HEK293 (cell line): ENCODE measurements around the gene SNCG.

Source experiments
- CTCF ChIA-PET: fragments of 350-600 bp; formaldehyde crosslinking; extraction: SDS; loops from one replicate; lab custom pipeline; 2021; ENCODE audit warnings: antibody characterized with exemption; lab: Yijun Ruan, JAX
- POLR2A ChIA-PET: fragments of 300-600 bp; formaldehyde crosslinking; extraction: SDS; loops from one replicate; lab custom pipeline; 2020; ENCODE audit warnings: antibody characterized with exemption, inconsistent platforms; lab: Yijun Ruan, JAX
- H3K27ac ChIP-seq: fragments of 200-500 bp; sonication (Bioruptor generic); 2 replicates; pipeline ENCODE4 v1.5.1; 2014; ENCODE audit warnings: low read depth, low read length, control low read depth, inconsistent platforms; ENCODE audit errors: extremely low read depth
- H3K36me3 ChIP-seq, 2 experiments: fragments of 200-500 bp in 1 of 2; sonication (Bioruptor generic) in 1 of 2; 1 replicate in 1 of 2; 2 replicates in 1 of 2; pipeline ENCODE4 v1.5.1; 2014 to 2017; ENCODE audit warnings: inconsistent platforms in 2 of 2, low read length in 2 of 2; ENCODE audit not compliant: control insufficient read depth in 2 of 2, insufficient read depth in 1 of 2
- H3K4me1 ChIP-seq: fragments of 200-500 bp; sonication (Bioruptor generic); 2 replicates; pipeline ENCODE4 v1.5.1; 2014; ENCODE audit warnings: mild to moderate bottlenecking, low read length, inconsistent platforms; ENCODE audit not compliant: control insufficient read depth, insufficient read depth
- H3K4me3 ChIP-seq: 2 replicates; pipeline ENCODE4 v1.5.1; 2011; ENCODE audit warnings: low read depth, mild to moderate bottlenecking, control low read depth, low read length, moderate library complexity
- H3K9me3 ChIP-seq: fragments of 200-500 bp; sonication (Bioruptor generic); 2 replicates; pipeline ENCODE4 v1.5.1; 2014; ENCODE audit warnings: low read depth, low read length, inconsistent platforms; ENCODE audit not compliant: control insufficient read depth, insufficient read depth
- BCL11A ChIP-seq: fragments of 450-650 bp; formaldehyde crosslinking; IDR thresholded peaks from 2 replicates; pipeline ENCODE4 v1.5.1; 2016; ENCODE audit warnings: low read depth, missing biosample characterization, missing genetic modification characterization
- HOXD13 ChIP-seq: sonication (generic); formaldehyde crosslinking; IDR thresholded peaks from 2 replicates; pipeline ENCODE4 v1.8.0; 2022; ENCODE audit warnings: missing genetic modification reagents, borderline replicate concordance
- SCRT1 ChIP-seq: fragments of 450-650 bp; formaldehyde crosslinking; IDR thresholded peaks from 2 replicates; pipeline ENCODE4 v1.5.1; 2016; ENCODE audit warnings: missing biosample characterization, missing genetic modification characterization, borderline replicate concordance
- SCRT2 ChIP-seq: fragments of 450-650 bp; formaldehyde crosslinking; IDR thresholded peaks from 2 replicates; pipeline ENCODE4 v1.5.1; 2016; ENCODE audit warnings: missing biosample characterization, missing genetic modification characterization
- SETDB1 ChIP-seq: IDR thresholded peaks from one replicate; pipeline ENCODE4 v1.6.1; 2017; ENCODE audit warnings: mild to moderate bottlenecking, low read length, moderate library complexity, mixed read lengths; ENCODE audit not compliant: insufficient read length
- YY2 ChIP-seq: fragments of 450-650 bp; formaldehyde crosslinking; IDR thresholded peaks from 2 replicates; pipeline ENCODE4 v1.5.1; 2016; ENCODE audit warnings: missing biosample characterization, missing genetic modification characterization
- ZNF10 ChIP-seq: fragments of 450-650 bp; formaldehyde crosslinking; IDR thresholded peaks from 2 replicates; pipeline ENCODE4 v1.5.1; 2017; ENCODE audit warnings: missing biosample characterization, missing genetic modification characterization
- ZNF174 ChIP-seq: fragments of 450-650 bp; formaldehyde crosslinking; IDR thresholded peaks from 2 replicates; pipeline ENCODE4 v1.5.0; 2017; ENCODE audit warnings: missing biosample characterization, mild to moderate bottlenecking, missing genetic modification characterization
- ZNF214 ChIP-seq: fragments of 450-650 bp; formaldehyde crosslinking; IDR thresholded peaks from 2 replicates; pipeline ENCODE4 v1.5.1; 2017; ENCODE audit warnings: missing biosample characterization, mild to moderate bottlenecking, missing genetic modification characterization, borderline replicate concordance
- ZNF221 ChIP-seq: fragments of 450-650 bp; formaldehyde crosslinking; IDR thresholded peaks from 2 replicates; pipeline ENCODE4 v1.5.1; 2017; ENCODE audit warnings: missing biosample characterization, missing genetic modification characterization, borderline replicate concordance
- ZNF274 ChIP-seq, 2 experiments: fragments of 200-500 bp in 1 of 2; fragments of 450-650 bp in 1 of 2; sonication (Bioruptor generic) in 1 of 2; formaldehyde crosslinking in 1 of 2; IDR thresholded peaks; 2 replicates each; pipeline versions ENCODE4 v1.5.1 to v1.6.1; 2014 to 2016; ENCODE audit warnings: borderline replicate concordance in 1 of 2, inconsistent platforms in 1 of 2, low read length in 1 of 2, missing biosample characterization in 1 of 2, missing genetic modification characterization in 1 of 2
- ZNF366 ChIP-seq: fragments of 450-650 bp; formaldehyde crosslinking; conservative IDR thresholded peaks from 2 replicates; pipeline ENCODE4 v1.5.1; 2016; ENCODE audit warnings: missing biosample characterization, missing genetic modification characterization
- ZNF629 ChIP-seq: fragments of 450-650 bp; formaldehyde crosslinking; IDR thresholded peaks from 2 replicates; pipeline ENCODE4 v1.5.1; 2017; ENCODE audit warnings: missing biosample characterization, missing genetic modification characterization
- ZNF660 ChIP-seq: fragments of 450-650 bp; IDR thresholded peaks from 2 replicates; pipeline ENCODE4 v1.5.1; 2018; ENCODE audit warnings: missing biosample characterization, mild to moderate bottlenecking, missing genetic modification characterization
- ZNF664 ChIP-seq: fragments of 450-650 bp; formaldehyde crosslinking; IDR thresholded peaks from 2 replicates; pipeline ENCODE4 v1.5.1; 2016; ENCODE audit warnings: missing biosample characterization, missing genetic modification characterization
- ZNF837 ChIP-seq: fragments of 450-650 bp; formaldehyde crosslinking; IDR thresholded peaks from 2 replicates; pipeline ENCODE4 v1.5.1; 2016; ENCODE audit warnings: missing biosample characterization, missing genetic modification characterization
- TF ChIP-seq, protein P1 (sequence below): fragments of 450-650 bp; formaldehyde crosslinking; IDR thresholded peaks from 2 replicates; pipeline ENCODE4 v1.5.1; 2016; ENCODE audit warnings: missing biosample characterization, missing genetic modification characterization
- TF ChIP-seq, protein P2 (sequence below): fragments of 450-650 bp; formaldehyde crosslinking; IDR thresholded peaks from 2 replicates; pipeline ENCODE4 v1.5.1; 2016; ENCODE audit warnings: missing biosample characterization, missing genetic modification characterization

SNCG gene

DNA sequence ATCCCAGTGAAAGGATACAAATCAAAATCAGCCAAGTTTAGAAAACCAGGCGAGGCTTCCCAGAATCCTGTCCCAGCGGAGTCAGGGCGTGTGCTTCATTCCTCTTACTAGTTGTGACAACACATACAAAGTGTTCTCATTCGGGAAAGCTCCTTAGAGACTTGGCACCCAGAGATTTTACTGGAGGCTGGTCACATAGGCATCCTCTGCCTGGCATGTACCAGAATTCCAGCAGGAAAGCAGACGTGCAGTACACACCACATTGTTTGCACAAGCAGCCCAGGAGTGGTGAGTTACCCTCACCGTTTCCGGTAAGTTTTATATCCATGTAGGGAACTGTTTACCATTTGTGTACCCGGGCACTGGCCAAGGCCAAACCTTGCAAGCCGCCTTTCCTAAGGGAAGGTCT is 35.8 kb upstream of the SNCG start (continued):
- no peak for TF ChIP-seq ZNF660 (tag by site-specific recombination)

DNA sequence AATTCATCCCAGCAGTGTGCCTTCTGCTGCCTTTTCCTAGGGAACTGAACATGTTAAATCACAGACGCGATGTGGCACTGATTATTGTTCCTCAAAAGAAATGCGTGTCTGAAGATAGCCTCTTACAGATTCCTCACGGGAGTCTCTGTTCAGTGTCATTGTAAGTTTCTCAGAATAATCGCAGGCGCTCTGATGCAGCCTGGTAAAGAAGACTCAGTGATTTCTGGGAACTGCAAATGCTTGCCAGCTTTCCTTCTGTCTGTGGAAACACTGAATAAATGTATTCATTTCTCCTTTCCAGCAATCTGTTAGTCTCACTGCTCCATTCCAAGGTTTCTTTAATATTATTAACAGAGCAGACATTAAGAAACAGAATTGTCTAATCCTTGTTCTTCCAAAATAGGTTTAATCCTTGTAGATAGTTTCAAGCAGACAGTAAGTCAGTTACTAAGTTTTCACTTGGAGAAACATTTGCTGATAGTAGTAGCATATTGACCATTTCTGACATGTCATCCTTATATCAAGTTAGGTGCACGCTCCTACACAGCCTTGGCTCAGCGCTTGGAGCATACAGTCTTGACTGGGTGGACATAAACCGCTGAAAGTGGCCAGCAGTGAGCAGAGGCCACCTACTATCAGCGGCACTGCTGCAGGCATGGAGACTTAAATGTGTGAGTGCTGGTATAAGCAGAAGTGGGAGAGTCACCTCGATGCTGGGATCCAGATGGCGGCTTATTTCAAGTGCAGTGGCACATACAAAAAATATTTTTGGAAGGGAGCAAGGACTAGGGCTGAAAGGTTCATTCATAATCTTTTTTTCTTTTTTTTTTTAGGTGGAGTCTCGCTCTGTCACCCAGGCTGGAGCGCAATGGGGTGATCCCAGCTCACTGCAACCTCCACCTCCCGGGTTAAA is 28.7 kb upstream of the SNCG start:
- no peak overlapping the region for H3K27ac ChIP-seq
- H3K9me3 ChIP-seq = no peaks in the 10 kb centered on the region
- no peaks in the 10 kb centered on the region for H3K4me1 ChIP-seq
- TF ChIP-seq SCRT2 (tag by site-specific recombination) = no peak
- TF ChIP-seq ZNF629 (tag by site-specific recombination) = no peak
- CTCF ChIA-PET = no interaction called here
- POLR2A ChIA-PET = no interaction called here
- H3K4me3 ChIP-seq = no peak overlapping the region
- H3K36me3 ChIP-seq = peaks cover 18 to 29% of the 10 kb centered on the region in 2 experiments

DNA sequence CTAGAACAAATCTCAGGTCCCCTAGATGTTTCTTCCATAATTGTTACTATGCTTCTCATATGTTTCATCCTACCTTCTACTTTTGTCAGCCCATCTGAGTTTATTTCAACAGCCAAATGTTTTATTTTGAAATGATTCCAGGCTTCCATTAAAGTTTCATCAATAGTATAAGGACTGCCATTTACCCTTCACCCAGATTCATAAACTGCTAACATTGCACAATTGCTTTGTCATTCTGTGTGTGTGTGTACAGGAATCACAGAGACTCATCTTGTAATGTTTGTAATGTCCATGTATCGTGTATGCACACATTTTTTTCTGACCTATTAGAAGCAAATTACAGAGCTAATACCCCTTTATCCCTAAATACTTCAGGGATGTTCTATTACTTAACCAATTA is 26.5 kb upstream of the SNCG start:
- no peaks in the 10 kb centered on the region for H3K9me3 ChIP-seq
- H3K27ac ChIP-seq = no peak overlapping the region
- H3K36me3 ChIP-seq = peaks cover 15 to 18% of the 10 kb centered on the region in 2 experiments
- TF ChIP-seq YY2 (no peak), ZNF837 (tag by site-specific recombination) (no peak), ZNF221 (tag by site-specific recombination) (no peak), ZNF214 (tag by site-specific recombination) (no peak), SCRT1 (tag by site-specific recombination) (no peak), BCL11A (tag by site-specific recombination) (no peak), ZNF174 (tag by site-specific recombination) (no peak), ZNF664 (tag by site-specific recombination) (no peak), ZNF10 (tag by site-specific recombination) (no peak), ZNF274 (IDR thresholded peaks at IDR 0.05; ENCODE audit: low read length) (no peak), ZNF274 (tag by site-specific recombination; IDR thresholded peaks at IDR 0.05; ENCODE audit: borderline replicate concordance) (no peak), SETDB1 (no peak), HOXD13 (CRISPR knock-in tag) (no peak), ZNF366 (tag by site-specific recombination) (no peak)
- TF ChIP-seq, protein P1, sequence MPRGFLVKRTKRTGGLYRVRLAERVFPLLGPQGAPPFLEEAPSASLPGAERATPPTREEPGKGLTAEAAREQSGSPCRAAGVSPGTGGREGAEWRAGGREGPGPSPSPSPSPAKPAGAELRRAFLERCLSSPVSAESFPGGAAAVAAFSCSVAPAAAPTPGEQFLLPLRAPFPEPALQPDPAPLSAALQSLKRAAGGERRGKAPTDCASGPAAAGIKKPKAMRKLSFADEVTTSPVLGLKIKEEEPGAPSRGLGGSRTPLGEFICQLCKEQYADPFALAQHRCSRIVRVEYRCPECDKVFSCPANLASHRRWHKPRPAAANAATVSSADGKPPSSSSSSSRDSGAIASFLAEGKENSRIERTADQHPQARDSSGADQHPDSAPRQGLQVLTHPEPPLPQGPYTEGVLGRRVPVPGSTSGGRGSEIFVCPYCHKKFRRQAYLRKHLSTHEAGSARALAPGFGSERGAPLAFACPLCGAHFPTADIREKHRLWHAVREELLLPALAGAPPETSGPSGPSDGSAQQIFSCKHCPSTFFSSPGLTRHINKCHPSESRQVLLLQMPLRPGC = no peak
- TF ChIP-seq, protein P2, sequence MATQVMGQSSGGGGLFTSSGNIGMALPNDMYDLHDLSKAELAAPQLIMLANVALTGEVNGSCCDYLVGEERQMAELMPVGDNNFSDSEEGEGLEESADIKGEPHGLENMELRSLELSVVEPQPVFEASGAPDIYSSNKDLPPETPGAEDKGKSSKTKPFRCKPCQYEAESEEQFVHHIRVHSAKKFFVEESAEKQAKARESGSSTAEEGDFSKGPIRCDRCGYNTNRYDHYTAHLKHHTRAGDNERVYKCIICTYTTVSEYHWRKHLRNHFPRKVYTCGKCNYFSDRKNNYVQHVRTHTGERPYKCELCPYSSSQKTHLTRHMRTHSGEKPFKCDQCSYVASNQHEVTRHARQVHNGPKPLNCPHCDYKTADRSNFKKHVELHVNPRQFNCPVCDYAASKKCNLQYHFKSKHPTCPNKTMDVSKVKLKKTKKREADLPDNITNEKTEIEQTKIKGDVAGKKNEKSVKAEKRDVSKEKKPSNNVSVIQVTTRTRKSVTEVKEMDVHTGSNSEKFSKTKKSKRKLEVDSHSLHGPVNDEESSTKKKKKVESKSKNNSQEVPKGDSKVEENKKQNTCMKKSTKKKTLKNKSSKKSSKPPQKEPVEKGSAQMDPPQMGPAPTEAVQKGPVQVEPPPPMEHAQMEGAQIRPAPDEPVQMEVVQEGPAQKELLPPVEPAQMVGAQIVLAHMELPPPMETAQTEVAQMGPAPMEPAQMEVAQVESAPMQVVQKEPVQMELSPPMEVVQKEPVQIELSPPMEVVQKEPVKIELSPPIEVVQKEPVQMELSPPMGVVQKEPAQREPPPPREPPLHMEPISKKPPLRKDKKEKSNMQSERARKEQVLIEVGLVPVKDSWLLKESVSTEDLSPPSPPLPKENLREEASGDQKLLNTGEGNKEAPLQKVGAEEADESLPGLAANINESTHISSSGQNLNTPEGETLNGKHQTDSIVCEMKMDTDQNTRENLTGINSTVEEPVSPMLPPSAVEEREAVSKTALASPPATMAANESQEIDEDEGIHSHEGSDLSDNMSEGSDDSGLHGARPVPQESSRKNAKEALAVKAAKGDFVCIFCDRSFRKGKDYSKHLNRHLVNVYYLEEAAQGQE (tag by site-specific recombination) = no peak
- POLR2A ChIA-PET = no interaction called here
- no peaks in the 10 kb centered on the region for H3K4me1 ChIP-seq
- H3K4me3 ChIP-seq = no peak overlapping the region
- CTCF ChIA-PET = interaction anchor here (0.7 kb wide), 1 partner anchor 34 kb away, joined by 5 read pairs; no protein-coding TSS in a partner anchor
